ENCODE data around the gene POLR1G.

GRCh38 chr19:45400192-45400591 is 6.3 kb upstream of the POLR1G start:
- no peak for TF ChIP-seq POLR2A (IDR thresholded peaks at IDR 0.05)
- TF ChIP-seq CTCF (IDR thresholded peaks at IDR 0.05) = no peak

Data from lower leg skin (tissue), 3 donors.